Lower leg skin (tissue), 4 donors: ENCODE data around the gene MAPK4. TPM values are rescaled to one million over a fixed set of nuclear protein-coding genes. Genes with fewer than 3 reads are reported as not detected.
"Not testable (repeated sequence)": the region's sequence is repeated elsewhere in the genome, so short reads cannot be mapped to it uniquely, and the experiment has no call there.

ENCODE experiments used
- DNase-seq, 2 donors: peaks; one replicate each; pipeline ENCODE4 v3.0.0-alpha.2; 2019; ENCODE audit warnings: low spot score in 2 of 2
- H3K4me3 ChIP-seq: fragments of 200-600 bp; sonication (generic); 2 replicates; pipeline ENCODE4 v1.5.1; 2017; ENCODE audit warnings: mild to moderate bottlenecking, low read depth; ENCODE audit not compliant: poor library complexity, severe bottlenecking
- POLR2A ChIP-seq, 2 donors: fragments of 450-650 bp; IDR thresholded peaks; one replicate each; pipeline ENCODE4 v1.6.1; 2016 to 2017; ENCODE audit warnings: antibody characterized with exemption in 2 of 2, mild to moderate bottlenecking in 1 of 2, moderate library complexity in 1 of 2
- WGBS, 2 donors: methylation state at CpG; one replicate each; pipeline ENCODE4 v1.1.5; 2018; 5-methylcytosine and 5-hydroxymethylcytosine counted together
- intact Hi-C: fragments of 100-400 bp; cut with DNase I; formaldehyde crosslinking; loops from one replicate; pipeline ENCODE4 v1.15.0; 2023; ENCODE audit warnings: low total_unique reads
- total RNA-seq, 4 donors: library from RNA; depleted of rRNA; stranded (reverse); fragments of >200 nt; gene quantifications; one replicate each; pipeline ENCODE4 v1.1.0, GENCODE V29; 2016
- TF ChIP-seq, protein P1 (sequence below), 3 donors: fragments of 450-650 bp; IDR thresholded peaks; one replicate each; pipeline ENCODE4 v1.5.1; 2016; ENCODE audit warnings: antibody characterized with exemption in 3 of 3, mild to moderate bottlenecking in 3 of 3, moderate library complexity in 2 of 3

MAPK4 gene
- total RNA-seq, 4 donors from 2014 or later = 0.46 to 5.3 (median 2.5) TPM

DNA sequence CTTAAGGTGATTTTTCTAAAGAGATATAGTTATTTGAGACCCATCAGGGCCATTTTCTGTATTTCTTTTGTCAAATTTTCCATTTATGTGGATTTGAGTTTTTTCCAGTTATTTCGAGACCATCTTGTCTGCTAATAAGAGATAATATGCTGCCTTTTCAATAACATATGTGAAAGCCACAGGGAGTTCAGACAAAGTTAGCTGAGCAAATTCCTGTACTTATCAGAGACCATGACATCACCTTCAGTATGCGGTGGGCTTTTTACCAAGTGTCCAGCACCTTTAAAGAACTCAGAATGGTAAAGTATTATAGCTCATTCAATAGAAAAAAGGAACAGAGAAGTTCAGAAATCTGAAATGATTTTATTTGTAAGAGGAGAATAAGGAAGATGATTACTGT lies 11.7 kb downstream of the MAPK4 start:
- 56 to 67% methylated on average over 2 of the region's 2 CpGs for WGBS, 2 donors
- intact Hi-C loops = no loop called here
- no peak for DNase-seq
- H3K4me3 ChIP-seq = no peak overlapping the region
- TF ChIP-seq, protein P1, sequence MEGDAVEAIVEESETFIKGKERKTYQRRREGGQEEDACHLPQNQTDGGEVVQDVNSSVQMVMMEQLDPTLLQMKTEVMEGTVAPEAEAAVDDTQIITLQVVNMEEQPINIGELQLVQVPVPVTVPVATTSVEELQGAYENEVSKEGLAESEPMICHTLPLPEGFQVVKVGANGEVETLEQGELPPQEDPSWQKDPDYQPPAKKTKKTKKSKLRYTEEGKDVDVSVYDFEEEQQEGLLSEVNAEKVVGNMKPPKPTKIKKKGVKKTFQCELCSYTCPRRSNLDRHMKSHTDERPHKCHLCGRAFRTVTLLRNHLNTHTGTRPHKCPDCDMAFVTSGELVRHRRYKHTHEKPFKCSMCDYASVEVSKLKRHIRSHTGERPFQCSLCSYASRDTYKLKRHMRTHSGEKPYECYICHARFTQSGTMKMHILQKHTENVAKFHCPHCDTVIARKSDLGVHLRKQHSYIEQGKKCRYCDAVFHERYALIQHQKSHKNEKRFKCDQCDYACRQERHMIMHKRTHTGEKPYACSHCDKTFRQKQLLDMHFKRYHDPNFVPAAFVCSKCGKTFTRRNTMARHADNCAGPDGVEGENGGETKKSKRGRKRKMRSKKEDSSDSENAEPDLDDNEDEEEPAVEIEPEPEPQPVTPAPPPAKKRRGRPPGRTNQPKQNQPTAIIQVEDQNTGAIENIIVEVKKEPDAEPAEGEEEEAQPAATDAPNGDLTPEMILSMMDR (IDR thresholded peaks at IDR 0.05) = no peak
- no peak for TF ChIP-seq POLR2A (IDR thresholded peaks at IDR 0.05)

- H3K4me3 ChIP-seq, intact Hi-C loops, DNase-seq: not testable (repeated sequence)
- 81 to 89% methylated on average over 3 of the region's 3 CpGs for WGBS, 2 donors
Measured at GRCh38 chr18:50573196-50573595, 13.3 kb downstream of the MAPK4 start.

DNA sequence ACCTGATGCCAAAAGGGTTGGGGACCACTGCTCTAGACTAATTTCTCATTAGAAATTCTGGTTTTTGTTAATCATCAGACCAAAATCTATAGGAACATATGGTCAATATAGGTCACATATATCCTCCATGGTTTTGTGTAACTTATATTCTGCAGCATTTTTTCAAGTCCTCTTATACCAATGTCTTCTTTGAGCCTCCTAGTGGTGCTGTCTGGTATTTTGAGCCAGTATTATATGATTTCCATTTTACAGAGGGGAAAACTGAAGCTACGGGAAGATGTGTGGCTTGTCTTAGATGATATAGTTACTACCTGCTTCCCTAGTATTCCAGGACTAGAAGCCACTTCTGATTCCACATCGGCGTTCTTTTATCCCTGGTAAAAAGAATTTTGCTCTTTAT lies 13.8 kb downstream of the MAPK4 start:
- no peak for TF ChIP-seq POLR2A (IDR thresholded peaks at IDR 0.05)
- TF ChIP-seq, protein P1 (IDR thresholded peaks at IDR 0.05) = no peak
- intact Hi-C loops = no loop called here
- H3K4me3 ChIP-seq = no peak overlapping the region
- no peak for DNase-seq
- WGBS, 2 donors = 95 to 97% methylated on average over 3 of the region's 3 CpGs

DNA sequence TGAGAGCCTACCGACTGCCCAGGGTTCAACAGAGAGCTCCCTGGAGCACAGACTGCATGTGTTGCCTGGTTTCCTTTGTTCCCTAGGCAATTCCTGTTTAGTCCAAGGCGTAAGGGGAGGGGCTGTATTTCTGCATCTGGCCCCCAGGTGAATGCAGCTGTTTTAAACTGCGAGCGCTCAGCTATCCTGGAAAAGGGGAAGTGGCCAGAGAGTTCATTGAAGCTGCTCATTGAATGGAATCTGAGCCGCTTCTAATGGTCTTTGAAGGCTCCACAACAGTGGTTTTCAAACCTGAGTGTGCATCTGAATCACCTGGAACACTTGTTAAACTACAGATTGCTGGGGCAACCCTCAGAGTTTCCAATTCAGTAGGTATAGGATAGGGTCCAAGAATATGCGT lies 18.1 kb downstream of the MAPK4 start:
- intact Hi-C loops = no loop called here
- WGBS, 2 donors = 55 to 60% methylated on average over 6 of the region's 6 CpGs
- no peak overlapping the region for H3K4me3 ChIP-seq
- DNase-seq = no peak
- no peak for TF ChIP-seq POLR2A (IDR thresholded peaks at IDR 0.05)

DNA sequence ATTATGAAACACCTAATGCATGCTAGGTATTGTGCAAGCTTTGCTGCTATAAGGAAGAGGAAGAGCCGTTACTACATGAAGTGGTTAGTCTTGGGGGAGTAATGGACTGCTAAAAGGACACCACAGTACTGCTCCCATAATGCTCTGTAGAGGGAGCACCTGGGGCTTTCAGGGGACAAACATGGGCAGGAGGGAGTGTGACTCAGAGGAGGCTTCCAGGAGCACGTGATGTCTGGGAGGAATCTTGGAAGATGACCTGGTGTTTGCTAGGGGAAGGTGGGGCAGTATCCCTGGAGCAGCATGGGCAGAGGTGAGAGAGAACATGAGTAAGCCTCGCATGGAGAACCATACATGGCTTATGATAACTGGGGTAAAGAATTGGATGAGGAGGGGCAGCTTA lies 18.8 kb downstream of the MAPK4 start:
- H3K4me3 ChIP-seq = no peak overlapping the region
- DNase-seq = no peak
- 57 to 63% methylated on average over 3 of the region's 3 CpGs for WGBS, 2 donors
- TF ChIP-seq POLR2A (IDR thresholded peaks at IDR 0.05) = no peak
- TF ChIP-seq, protein P1 (IDR thresholded peaks at IDR 0.05) = no peak
- intact Hi-C loops = no loop called here

- H3K4me3 ChIP-seq = no peak overlapping the region
- intact Hi-C loops = no loop called here
- DNase-seq = no peak
- 71 to 77% methylated on average over 3 of the region's 3 CpGs for WGBS, 2 donors
- no peak for TF ChIP-seq POLR2A (IDR thresholded peaks at IDR 0.05)
Measured at GRCh38 chr18:50579061-50579774, 19.3 kb downstream of the MAPK4 start.

DNA sequence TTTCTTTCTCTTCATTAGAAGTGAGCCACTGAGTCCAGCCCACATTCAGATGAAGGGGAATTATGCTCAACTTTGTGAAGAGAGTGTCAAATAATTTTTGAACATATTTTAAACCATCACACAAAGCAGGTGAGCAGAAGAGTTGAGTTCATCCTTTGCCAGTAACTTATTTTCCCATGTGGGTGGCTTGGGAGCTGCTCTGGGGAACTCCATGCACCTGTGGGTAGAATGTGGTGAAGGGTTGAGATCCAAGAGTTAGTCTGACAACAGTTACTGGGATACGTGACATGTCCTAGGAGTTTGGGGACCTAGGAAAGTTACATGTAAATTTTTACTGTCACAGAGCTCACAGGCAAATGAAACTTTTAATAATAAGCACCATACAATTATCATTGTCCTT lies 21.6 kb downstream of the MAPK4 start:
- H3K4me3 ChIP-seq = no peak overlapping the region
- TF ChIP-seq, protein P1 (IDR thresholded peaks at IDR 0.05) = no peak
- no peak for TF ChIP-seq POLR2A (IDR thresholded peaks at IDR 0.05)
- intact Hi-C loops = no loop called here
- no peak for DNase-seq
- WGBS, 2 donors = 77 to 78% methylated on average over 1 of the region's 1 CpG
